ENCODE measurements around the gene ABI3BP.

DNA sequence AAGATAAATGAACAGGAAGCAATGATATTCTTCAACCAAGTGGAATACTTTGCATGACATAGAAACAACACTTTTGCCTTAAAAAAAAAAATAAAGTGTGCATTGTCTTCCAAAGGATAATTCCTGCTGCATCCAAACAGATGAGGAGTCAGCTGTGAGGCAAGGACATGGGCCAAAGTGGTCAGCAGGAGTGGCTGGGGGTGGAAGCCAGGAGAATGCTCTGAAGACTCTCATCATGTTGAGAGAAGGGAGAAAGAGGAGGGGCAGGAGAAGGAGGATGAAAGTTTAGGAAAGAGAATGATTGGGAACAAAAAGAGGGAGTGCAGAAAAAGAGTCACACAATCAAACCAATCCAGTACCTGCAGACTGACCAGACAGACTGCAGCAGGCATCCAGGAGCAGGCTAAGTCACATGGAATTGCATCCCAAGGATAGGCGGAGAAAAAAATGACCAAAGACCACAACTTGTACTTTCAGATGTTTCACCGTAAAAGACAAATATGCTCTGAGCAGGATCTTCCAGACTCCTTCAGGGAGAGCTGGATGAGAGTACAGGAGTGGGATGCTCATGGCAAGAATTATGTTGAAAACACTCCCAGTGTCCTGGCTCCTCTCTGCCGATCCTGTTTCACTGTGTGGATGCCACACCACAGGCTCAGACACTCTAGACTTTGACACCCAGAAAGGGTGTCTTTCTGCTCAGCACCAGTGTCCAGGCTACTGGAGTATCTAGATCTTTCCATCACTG, 11.9 kb downstream of the ABI3BP start:
- TF ChIP-seq, protein P1, sequence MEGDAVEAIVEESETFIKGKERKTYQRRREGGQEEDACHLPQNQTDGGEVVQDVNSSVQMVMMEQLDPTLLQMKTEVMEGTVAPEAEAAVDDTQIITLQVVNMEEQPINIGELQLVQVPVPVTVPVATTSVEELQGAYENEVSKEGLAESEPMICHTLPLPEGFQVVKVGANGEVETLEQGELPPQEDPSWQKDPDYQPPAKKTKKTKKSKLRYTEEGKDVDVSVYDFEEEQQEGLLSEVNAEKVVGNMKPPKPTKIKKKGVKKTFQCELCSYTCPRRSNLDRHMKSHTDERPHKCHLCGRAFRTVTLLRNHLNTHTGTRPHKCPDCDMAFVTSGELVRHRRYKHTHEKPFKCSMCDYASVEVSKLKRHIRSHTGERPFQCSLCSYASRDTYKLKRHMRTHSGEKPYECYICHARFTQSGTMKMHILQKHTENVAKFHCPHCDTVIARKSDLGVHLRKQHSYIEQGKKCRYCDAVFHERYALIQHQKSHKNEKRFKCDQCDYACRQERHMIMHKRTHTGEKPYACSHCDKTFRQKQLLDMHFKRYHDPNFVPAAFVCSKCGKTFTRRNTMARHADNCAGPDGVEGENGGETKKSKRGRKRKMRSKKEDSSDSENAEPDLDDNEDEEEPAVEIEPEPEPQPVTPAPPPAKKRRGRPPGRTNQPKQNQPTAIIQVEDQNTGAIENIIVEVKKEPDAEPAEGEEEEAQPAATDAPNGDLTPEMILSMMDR (IDR thresholded peaks at IDR 0.05), result no peak
- TF ChIP-seq POLR2A (IDR thresholded peaks at IDR 0.05), result no peak
